Natural killer cell treated with Interleukin-12 subunit alpha and Interleukin-12 subunit beta and Interleukin-15 and Interleukin-18, amount 100 ng/mL, for 72 hours (primary cell): Measurements from ENCODE around the gene HAP1. TPM values are rescaled to one million over a fixed set of nuclear protein-coding genes. Genes with fewer than 3 reads are reported as not detected.

Experiments
- total RNA-seq, 2 donors: library from RNA; stranded (reverse); gene quantifications; one replicate each; pipeline ENCODE4 v1.2.3, GENCODE V29; 2022

The HAP1 gene
- total RNA-seq, 2 donors from 2014 or later = not detected

Other genes with a start within 250 kb of the HAP1 start
- gene KRT36, start 244.7 kb downstream of the HAP1 start, total RNA-seq = not detected
- not detected for gene KRT13, start 229.0 kb downstream of the HAP1 start, total RNA-seq
- not detected for gene KRT15, start 215.8 kb downstream of the HAP1 start, total RNA-seq
- not detected for gene KRT19, start 206.3 kb downstream of the HAP1 start, total RNA-seq
- gene KRT9, start 162.6 kb downstream of the HAP1 start, total RNA-seq = not detected
- not detected for gene KRT14, start 147.7 kb downstream of the HAP1 start, total RNA-seq
- not detected for gene KRT16, start 121.9 kb downstream of the HAP1 start, total RNA-seq
- gene KRT17, start 110.1 kb downstream of the HAP1 start, total RNA-seq = not detected
- 1,000 to 10,000 TPM; 1,047 to 1,473 TPM for gene EIF1, start 45.8 kb downstream of the HAP1 start, total RNA-seq
- gene GAST, start 22.3 kb downstream of the HAP1 start, total RNA-seq = not detected
- 1 to 10 TPM in 1 of 2 donors, under 1 TPM in 1; 0.14 to 1.0 TPM for gene JUP, start 52.1 kb upstream of the HAP1 start, total RNA-seq
- 1 to 10 TPM; 1.8 to 5.2 TPM for gene P3H4, start 77.3 kb upstream of the HAP1 start, total RNA-seq
- under 1 TPM; 0.64 to 0.74 TPM for gene FKBP10, start 78.4 kb upstream of the HAP1 start, total RNA-seq
- gene NT5C3B, start 101.6 kb upstream of the HAP1 start, total RNA-seq = 10 to 100 TPM; 18.8 to 49.4 TPM
- not detected for gene KLHL10, start 103.2 kb upstream of the HAP1 start, total RNA-seq
- gene KLHL11, start 130.8 kb upstream of the HAP1 start, total RNA-seq = 10 to 100 TPM; 14.9 to 15.7 TPM
- 100 to 1,000 TPM; 200 to 243 TPM for gene ACLY, start 184.3 kb upstream of the HAP1 start, total RNA-seq
- 1 to 10 TPM in 1 of 2 donors, under 1 TPM in 1; 0.12 to 1.0 TPM for gene ODAD4, start 196.0 kb upstream of the HAP1 start, total RNA-seq
- gene CNP, start 232.2 kb upstream of the HAP1 start, total RNA-seq = 10 to 100 TPM; 55.6 to 81.9 TPM